ENCODE measurements around the gene TRIM13. TPM values are rescaled to one million over a fixed set of nuclear protein-coding genes. Genes with fewer than 3 reads are reported as not detected.

TRIM13 gene
- total RNA-seq, 1 experiment from 2014 or later = 22.4 TPM

GRCh38 chr13:50038266-50038665 is 41.4 kb downstream of the TRIM13 start:
- no TSS peak for BruUV-seq (replicated peaks)
- Histone ChIP-seq H3K36me3 (ENCODE audit: control insufficient read depth, insufficient read depth, low read length) (peaks cover 7% of the 10 kb centered on the region; the same call in 1 of the 2 replicates), H3K4me3 (ENCODE audit: low read depth in 2 of 2, low read length in 2 of 2) (no peak overlapping the region), H3K27ac (ENCODE audit: low read length) (no peak overlapping the region), H3K4me1 (ENCODE audit: control insufficient read depth, insufficient read depth, low read length) (no peaks in the 10 kb centered on the region), H3K9me3 (ENCODE audit: control insufficient read depth, insufficient read depth, low read depth, low read length) (no peaks in the 10 kb centered on the region), H3K27me3 (ENCODE audit: control insufficient read depth, insufficient read depth, low read length) (no peaks in the 10 kb centered on the region)
- in situ Hi-C loops (cut with HindIII; ENCODE audit: low pct_unique_long_range_greater_than_20kb, low sequenced_read_pairs) = no loop called here
- DNase-seq (ENCODE audit: low read depth, low spot score) (no peak), ATAC-seq (no peak)
- intact Hi-C loops (cut with micrococcal nuclease; ENCODE audit: unreplicated experiment) = no loop called here
- ChIA-PET POLR2A (no interaction called here), CTCF (no interaction called here)
- no peak for TF ChIP-seq SIN3A (IDR thresholded peaks at IDR 0.05; ENCODE audit: borderline replicate concordance, insufficient read depth, low read depth, low read length)
- TF ChIP-seq TCF7L2 (IDR thresholded peaks at IDR 0.05; ENCODE audit: low read depth, low read length) = no peak
- no peak for TF ChIP-seq POLR2AphosphoS5 (IDR thresholded peaks at IDR 0.05; ENCODE audit: low read depth, low read length)
- TF ChIP-seq, protein P1, sequence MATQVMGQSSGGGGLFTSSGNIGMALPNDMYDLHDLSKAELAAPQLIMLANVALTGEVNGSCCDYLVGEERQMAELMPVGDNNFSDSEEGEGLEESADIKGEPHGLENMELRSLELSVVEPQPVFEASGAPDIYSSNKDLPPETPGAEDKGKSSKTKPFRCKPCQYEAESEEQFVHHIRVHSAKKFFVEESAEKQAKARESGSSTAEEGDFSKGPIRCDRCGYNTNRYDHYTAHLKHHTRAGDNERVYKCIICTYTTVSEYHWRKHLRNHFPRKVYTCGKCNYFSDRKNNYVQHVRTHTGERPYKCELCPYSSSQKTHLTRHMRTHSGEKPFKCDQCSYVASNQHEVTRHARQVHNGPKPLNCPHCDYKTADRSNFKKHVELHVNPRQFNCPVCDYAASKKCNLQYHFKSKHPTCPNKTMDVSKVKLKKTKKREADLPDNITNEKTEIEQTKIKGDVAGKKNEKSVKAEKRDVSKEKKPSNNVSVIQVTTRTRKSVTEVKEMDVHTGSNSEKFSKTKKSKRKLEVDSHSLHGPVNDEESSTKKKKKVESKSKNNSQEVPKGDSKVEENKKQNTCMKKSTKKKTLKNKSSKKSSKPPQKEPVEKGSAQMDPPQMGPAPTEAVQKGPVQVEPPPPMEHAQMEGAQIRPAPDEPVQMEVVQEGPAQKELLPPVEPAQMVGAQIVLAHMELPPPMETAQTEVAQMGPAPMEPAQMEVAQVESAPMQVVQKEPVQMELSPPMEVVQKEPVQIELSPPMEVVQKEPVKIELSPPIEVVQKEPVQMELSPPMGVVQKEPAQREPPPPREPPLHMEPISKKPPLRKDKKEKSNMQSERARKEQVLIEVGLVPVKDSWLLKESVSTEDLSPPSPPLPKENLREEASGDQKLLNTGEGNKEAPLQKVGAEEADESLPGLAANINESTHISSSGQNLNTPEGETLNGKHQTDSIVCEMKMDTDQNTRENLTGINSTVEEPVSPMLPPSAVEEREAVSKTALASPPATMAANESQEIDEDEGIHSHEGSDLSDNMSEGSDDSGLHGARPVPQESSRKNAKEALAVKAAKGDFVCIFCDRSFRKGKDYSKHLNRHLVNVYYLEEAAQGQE (IDR thresholded peaks at IDR 0.05; ENCODE audit: insufficient read depth in 1 of 2, low read depth in 2 of 2, low read length in 1 of 2) = no peak
- TF ChIP-seq, protein P2, sequence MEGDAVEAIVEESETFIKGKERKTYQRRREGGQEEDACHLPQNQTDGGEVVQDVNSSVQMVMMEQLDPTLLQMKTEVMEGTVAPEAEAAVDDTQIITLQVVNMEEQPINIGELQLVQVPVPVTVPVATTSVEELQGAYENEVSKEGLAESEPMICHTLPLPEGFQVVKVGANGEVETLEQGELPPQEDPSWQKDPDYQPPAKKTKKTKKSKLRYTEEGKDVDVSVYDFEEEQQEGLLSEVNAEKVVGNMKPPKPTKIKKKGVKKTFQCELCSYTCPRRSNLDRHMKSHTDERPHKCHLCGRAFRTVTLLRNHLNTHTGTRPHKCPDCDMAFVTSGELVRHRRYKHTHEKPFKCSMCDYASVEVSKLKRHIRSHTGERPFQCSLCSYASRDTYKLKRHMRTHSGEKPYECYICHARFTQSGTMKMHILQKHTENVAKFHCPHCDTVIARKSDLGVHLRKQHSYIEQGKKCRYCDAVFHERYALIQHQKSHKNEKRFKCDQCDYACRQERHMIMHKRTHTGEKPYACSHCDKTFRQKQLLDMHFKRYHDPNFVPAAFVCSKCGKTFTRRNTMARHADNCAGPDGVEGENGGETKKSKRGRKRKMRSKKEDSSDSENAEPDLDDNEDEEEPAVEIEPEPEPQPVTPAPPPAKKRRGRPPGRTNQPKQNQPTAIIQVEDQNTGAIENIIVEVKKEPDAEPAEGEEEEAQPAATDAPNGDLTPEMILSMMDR (IDR thresholded peaks at IDR 0.05) = no peak

- Histone ChIP-seq H3K9me3 (ENCODE audit: control insufficient read depth, insufficient read depth, low read depth, low read length) (no peaks in the 10 kb centered on the region), H3K4me3 (ENCODE audit: low read depth in 2 of 2, low read length in 2 of 2) (no peak overlapping the region), H3K27ac (ENCODE audit: low read length) (no peak overlapping the region), H3K36me3 (ENCODE audit: control insufficient read depth, insufficient read depth, low read length) (peaks cover 7% of the 10 kb centered on the region), H3K27me3 (ENCODE audit: control insufficient read depth, insufficient read depth, low read length) (no peaks in the 10 kb centered on the region), H3K4me1 (ENCODE audit: control insufficient read depth, insufficient read depth, low read length) (no peaks in the 10 kb centered on the region)
- intact Hi-C loops (cut with micrococcal nuclease; ENCODE audit: unreplicated experiment) (no loop called here), in situ Hi-C loops (cut with HindIII; ENCODE audit: low pct_unique_long_range_greater_than_20kb, low sequenced_read_pairs) (no loop called here)
- ChIA-PET POLR2A (no interaction called here), CTCF (no interaction called here)
- TF ChIP-seq TCF7L2 (IDR thresholded peaks at IDR 0.05; ENCODE audit: low read depth, low read length) = no peak
- TF ChIP-seq, protein P2 (IDR thresholded peaks at IDR 0.05) = no peak
- no peak for TF ChIP-seq SIN3A (IDR thresholded peaks at IDR 0.05; ENCODE audit: borderline replicate concordance, insufficient read depth, low read depth, low read length)
- TF ChIP-seq POLR2AphosphoS5 (IDR thresholded peaks at IDR 0.05; ENCODE audit: low read depth, low read length) = no peak
- TF ChIP-seq, protein P1 (IDR thresholded peaks at IDR 0.05; ENCODE audit: insufficient read depth in 1 of 2, low read depth in 2 of 2, low read length in 1 of 2) = no peak
- BruUV-seq (replicated peaks) = no TSS peak
- DNase-seq (ENCODE audit: low read depth, low spot score) (no peak), ATAC-seq (no peak)
Observed at GRCh38 chr13:50052478-50052877, 55.6 kb downstream of the TRIM13 start.

Measured in Panc1 (cell line).